PC-9 (cell line): ENCODE data around the gene LUC7L3. TPM values are rescaled to one million over a fixed set of nuclear protein-coding genes. Genes with fewer than 3 reads are reported as not detected.
"Not testable (repeated sequence)": the region's sequence is repeated elsewhere in the genome, so short reads cannot be mapped to it uniquely, and the experiment has no call there.

Experiments
- BruUV-seq: library from RNA; stranded (reverse); fragments of 400-500 nt; replicated peaks from 2 replicates; lab custom pipeline; 2021; lab: Mats Ljungman, UMichigan
- CTCF ChIA-PET: fragments of 300-600 bp; sonication (Branson Sonifier 250); formaldehyde crosslinking; loops from one replicate; lab custom pipeline; 2022; ENCODE audit warnings: antibody characterized with exemption; lab: Charles Lee
- POLR2A ChIA-PET: fragments of 300-600 bp; sonication (Branson Sonifier 250); formaldehyde crosslinking; loops from one replicate; lab custom pipeline; 2022; ENCODE audit warnings: antibody characterized with exemption; ENCODE audit not compliant: unreplicated experiment; lab: Charles Lee
- DNase-seq, 2 experiments: peaks; one replicate each; pipeline versions ENCODE4 v3.0.0 to v3.0.0-alpha.2; 2015 to 2022; ENCODE audit warnings: mixed read lengths in 1 of 2
- H2AFZ ChIP-seq: fragments of 200-600 bp; sonication (generic); 2 replicates; pipeline ENCODE4 v1.8.1; 2017; ENCODE audit warnings: antibody characterized with exemption
- H3F3A ChIP-seq: fragments of 200-600 bp; sonication (generic); 2 replicates; pipeline ENCODE4 v1.8.1; 2017; ENCODE audit warnings: antibody characterized with exemption, mild to moderate bottlenecking, low read depth; ENCODE audit not compliant: insufficient read depth
- H3K27ac ChIP-seq: fragments of 200-600 bp; sonication (generic); 2 replicates; pipeline ENCODE4 v1.6.1; 2016; ENCODE audit warnings: mixed run types
- H3K27me3 ChIP-seq: fragments of 200-600 bp; sonication (generic); 2 replicates; pipeline ENCODE4 v1.6.1; 2016; ENCODE audit warnings: low read depth, mixed run types; ENCODE audit not compliant: insufficient read depth
- H3K36me3 ChIP-seq: fragments of 200-600 bp; sonication (generic); 2 replicates; pipeline ENCODE4 v1.6.1; 2016; ENCODE audit warnings: low read depth, mixed run types
- H3K4me1 ChIP-seq: fragments of 200-600 bp; sonication (generic); replicated peaks from 2 replicates; pipeline ENCODE4 v1.6.1; 2016; ENCODE audit warnings: mixed run types; ENCODE audit not compliant: insufficient read depth
- H3K4me2 ChIP-seq: fragments of 200-600 bp; sonication (generic); 2 replicates; pipeline ENCODE4 v1.6.1; 2017; ENCODE audit warnings: mixed run types
- H3K4me3 ChIP-seq: fragments of 200-600 bp; sonication (generic); 2 replicates; pipeline ENCODE4 v1.6.1; 2016; ENCODE audit warnings: mixed run types
- H3K79me2 ChIP-seq: fragments of 200-600 bp; sonication (generic); 2 replicates; pipeline ENCODE4 v1.6.1; 2017; ENCODE audit warnings: low read depth, mixed run types
- H3K9me2 ChIP-seq: fragments of 200-600 bp; sonication (generic); 2 replicates; pipeline ENCODE4 v1.8.1; 2017; ENCODE audit warnings: mild to moderate bottlenecking; ENCODE audit not compliant: insufficient read depth
- H3K9me3 ChIP-seq: fragments of 200-600 bp; sonication (generic); 2 replicates; pipeline ENCODE4 v1.8.1; 2016; ENCODE audit warnings: low read depth; ENCODE audit not compliant: insufficient read depth
- H4K20me1 ChIP-seq: fragments of 200-600 bp; sonication (generic); 2 replicates; pipeline ENCODE4 v1.8.1; 2017; ENCODE audit not compliant: insufficient read depth
- CTCF ChIP-seq: fragments of 200-600 bp; sonication (generic); conservative IDR thresholded peaks from 2 replicates; pipeline ENCODE4 v1.6.1; 2017; ENCODE audit warnings: mixed run types, antibody characterized with exemption, mild to moderate bottlenecking, moderate library complexity
- EZH2 ChIP-seq: fragments of 200-600 bp; sonication (generic); IDR thresholded peaks from 2 replicates; pipeline ENCODE4 v1.8.0; 2017; ENCODE audit warnings: antibody characterized with exemption, low read depth
- intact Hi-C: fragments of 100-400 bp; cut with micrococcal nuclease; formaldehyde crosslinking; loops from one replicate; pipeline ENCODE4 v1.10.0; 2022; ENCODE audit not compliant: unreplicated experiment
- total RNA-seq: library from RNA; stranded (reverse); gene quantifications from 2 replicates; pipeline ENCODE4 v1.2.3, GENCODE V29; 2021

The LUC7L3 gene
- total RNA-seq, 1 experiment from 2014 or later: 147 TPM

GRCh38 chr17:50800196-50800700, 80.8 kb downstream of the LUC7L3 start:
- TF ChIP-seq CTCF (no peak), EZH2 (no peak)
- no peaks in the 10 kb centered on the region for H3K27me3 ChIP-seq
- no peaks in the 10 kb centered on the region; the same call in 1 of the 2 replicates for H3F3A ChIP-seq
- no peak for DNase-seq
- H3K27ac ChIP-seq: no peak overlapping the region
- POLR2A ChIA-PET: no interaction called here
- H3K4me3 ChIP-seq: no peak overlapping the region
- no peaks in the 10 kb centered on the region for H3K9me3 ChIP-seq
- H4K20me1 ChIP-seq: no peaks in the 10 kb centered on the region
- H3K79me2 ChIP-seq: no peaks in the 10 kb centered on the region
- CTCF ChIA-PET: no interaction called here
- H3K4me1 ChIP-seq: no peaks in the 10 kb centered on the region
- H3K36me3 ChIP-seq: no peaks in the 10 kb centered on the region
- H3K4me2 ChIP-seq: no peak overlapping the region
- no peak overlapping the region for H2AFZ ChIP-seq
- no peaks in the 10 kb centered on the region for H3K9me2 ChIP-seq
- no TSS peak for BruUV-seq
- intact Hi-C loops: no loop called here

- no peak for TF ChIP-seq CTCF
- no peak for TF ChIP-seq EZH2
- no peak overlapping the region for H3K4me3 ChIP-seq
- H2AFZ ChIP-seq: no peak overlapping the region
- H3K79me2 ChIP-seq: no peaks in the 10 kb centered on the region
- no peaks in the 10 kb centered on the region for H3K27me3 ChIP-seq
- no peaks in the 10 kb centered on the region for H3K9me3 ChIP-seq
- BruUV-seq: no TSS peak
- H3K36me3 ChIP-seq: no peaks in the 10 kb centered on the region
- ChIA-PET POLR2A (no interaction called here), CTCF (no interaction called here)
- no peaks in the 10 kb centered on the region for H3K4me1 ChIP-seq
- H3K9me2 ChIP-seq: no peaks in the 10 kb centered on the region
- H3K27ac ChIP-seq: no peak overlapping the region
- no peak overlapping the region for H3K4me2 ChIP-seq
- no peak for DNase-seq
- H3F3A ChIP-seq: no peaks in the 10 kb centered on the region; the same call in 1 of the 2 replicates
- intact Hi-C loops: no loop called here
- no peaks in the 10 kb centered on the region for H4K20me1 ChIP-seq
These were observed 83.5 kb downstream of the LUC7L3 start for GRCh38 chr17:50802609-50803571.

GRCh38 chr17:50803676-50804075, 84.3 kb downstream of the LUC7L3 start:
- no peaks in the 10 kb centered on the region for H3K9me2 ChIP-seq
- H3K9me3 ChIP-seq: no peaks in the 10 kb centered on the region
- POLR2A ChIA-PET: no interaction called here
- no peak for DNase-seq
- H3K79me2 ChIP-seq: no peaks in the 10 kb centered on the region
- H3K27me3 ChIP-seq: no peaks in the 10 kb centered on the region
- no peaks in the 10 kb centered on the region; the same call in 1 of the 2 replicates for H3F3A ChIP-seq
- no peaks in the 10 kb centered on the region for H4K20me1 ChIP-seq
- intact Hi-C loops: no loop called here
- no TSS peak for BruUV-seq
- no peak overlapping the region for H3K27ac ChIP-seq
- CTCF ChIA-PET: no interaction called here
- no peaks in the 10 kb centered on the region for H3K4me1 ChIP-seq
- TF ChIP-seq CTCF (no peak), EZH2 (no peak)
- no peak overlapping the region for H2AFZ ChIP-seq
- no peaks in the 10 kb centered on the region for H3K36me3 ChIP-seq
- no peak overlapping the region for H3K4me2 ChIP-seq
- no peak overlapping the region for H3K4me3 ChIP-seq

GRCh38 chr17:50804749-50805475, 85.5 kb downstream of the LUC7L3 start:
- DNase-seq, intact Hi-C loops, H2AFZ ChIP-seq, H3K27ac ChIP-seq, BruUV-seq, H3K36me3 ChIP-seq, H3F3A ChIP-seq, H3K79me2 ChIP-seq, H4K20me1 ChIP-seq, H3K9me2 ChIP-seq, POLR2A ChIA-PET, H3K4me1 ChIP-seq, H3K4me3 ChIP-seq, H3K27me3 ChIP-seq, CTCF ChIA-PET, H3K9me3 ChIP-seq, H3K4me2 ChIP-seq: not testable (repeated sequence)
